Activated effector memory CD4-positive, alpha-beta T cell treated with anti-CD3 and anti-CD28 coated beads, Interleukin-2, amount 50 U/mL, for 16 hours (primary cell): ENCODE measurements around the gene TRANK1.
"Not testable (repeated sequence)": the region's sequence is repeated elsewhere in the genome, so short reads cannot be mapped to it uniquely, and the experiment has no call there.

Experiments
- DNase-seq: peaks from one replicate; pipeline ENCODE4 v3.0.0-alpha.2; 2020

The TRANK1 gene

GRCh38 chr3:36944641-36945270 is at the start of gene TRANK1:
Gene TRANK1 (minus strand): TSS chr3:36945054. CDS start chr3:36944809, 245 bp downstream.
- DNase-seq = peak; percentile 93

GRCh38 chr3:36993326-36994283 is 48.8 kb upstream of the TRANK1 start, which contains the start of gene MLH1:
Gene MLH1 (plus strand): TSS chr3:36993518. CDS start chr3:36993548, 30 bp downstream.
- peak; percentile 98 for DNase-seq

DNA sequence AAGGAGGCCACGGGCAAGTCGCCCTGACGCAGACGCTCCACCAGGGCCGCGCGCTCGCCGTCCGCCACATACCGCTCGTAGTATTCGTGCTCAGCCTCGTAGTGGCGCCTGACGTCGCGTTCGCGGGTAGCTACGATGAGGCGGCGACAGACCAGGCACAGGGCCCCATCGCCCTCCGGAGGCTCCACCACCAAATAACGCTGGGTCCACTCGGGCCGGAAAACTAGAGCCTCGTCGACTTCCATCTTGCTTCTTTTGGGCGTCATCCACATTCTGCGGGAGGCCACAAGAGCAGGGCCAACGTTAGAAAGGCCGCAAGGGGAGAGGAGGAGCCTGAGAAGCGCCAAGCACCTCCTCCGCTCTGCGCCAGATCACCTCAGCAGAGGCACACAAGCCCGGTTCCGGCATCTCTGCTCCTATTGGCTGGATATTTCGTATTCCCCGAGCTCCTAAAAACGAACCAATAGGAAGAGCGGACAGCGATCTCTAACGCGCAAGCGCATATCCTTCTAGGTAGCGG is 48.0 kb upstream of the TRANK1 start, which contains the start of gene EPM2AIP1:
Gene EPM2AIP1 (minus strand): TSS at position 326 of the 520 bp plus-strand sequence. CDS start 54 bp downstream, at position 272.
- DNase-seq = peak; percentile 99

GRCh38 chr3:36991923-36992805 is 47.3 kb upstream of the TRANK1 start:
- peak; percentile 71 for DNase-seq

DNA sequence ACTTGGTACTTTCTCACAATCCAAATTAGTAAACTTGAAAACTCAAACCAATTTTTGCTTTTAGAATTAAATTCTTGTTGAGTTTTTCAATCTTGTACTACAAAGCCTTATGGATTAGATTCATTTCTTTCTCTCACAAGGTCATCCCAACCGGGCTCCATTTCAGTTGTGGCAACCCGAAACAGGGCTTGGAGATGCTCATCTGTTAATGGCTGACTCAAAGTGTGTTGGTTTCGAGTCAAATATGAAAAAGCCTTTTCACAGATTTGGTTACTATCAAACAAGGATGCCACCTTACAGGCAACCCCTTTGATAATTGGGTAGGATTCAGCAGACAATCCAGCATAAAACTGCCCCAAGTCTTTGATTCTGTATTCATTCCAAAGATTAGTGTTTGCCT is 46.3 kb upstream of the TRANK1 start:
- DNase-seq = peak; percentile 66

DNA sequence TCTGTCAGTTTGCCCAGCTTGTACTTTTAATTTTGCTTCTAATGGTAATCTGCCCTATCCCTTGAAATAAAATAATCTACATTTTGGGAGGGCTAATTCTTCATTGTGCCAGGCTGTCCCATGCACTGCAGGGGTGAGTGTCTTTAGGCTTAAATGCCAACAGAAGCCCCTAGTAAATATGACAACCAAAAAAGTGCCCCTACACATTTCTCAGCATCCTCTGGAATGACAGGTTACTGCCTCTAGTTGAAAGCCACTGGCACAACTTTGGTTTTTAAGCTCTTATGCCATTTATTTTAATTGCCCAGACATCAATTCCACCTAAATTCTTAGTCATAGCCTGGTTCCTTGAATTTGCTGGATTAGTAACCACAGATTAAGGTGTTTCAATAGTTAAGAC is 44.7 kb upstream of the TRANK1 start:
- DNase-seq = no peak

DNA sequence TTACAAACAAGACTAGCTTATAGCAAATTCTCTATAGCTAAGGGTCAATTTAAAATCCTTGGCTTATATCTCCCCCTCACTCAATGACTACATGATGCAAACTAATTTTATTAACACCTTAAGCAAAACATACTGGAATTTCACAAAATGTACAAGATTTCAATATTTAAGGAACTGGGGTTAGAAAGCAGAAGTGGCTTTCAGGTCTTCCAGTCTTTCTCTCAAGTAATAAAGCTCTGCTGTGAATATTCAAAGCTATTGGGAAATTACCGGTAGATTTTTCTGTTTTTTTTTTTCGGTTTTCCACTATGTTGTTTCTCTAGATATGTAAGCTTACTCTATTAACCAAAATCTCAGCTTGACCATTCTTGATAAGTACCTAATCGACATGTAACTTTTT is 44.2 kb upstream of the TRANK1 start:
- no peak for DNase-seq

DNA sequence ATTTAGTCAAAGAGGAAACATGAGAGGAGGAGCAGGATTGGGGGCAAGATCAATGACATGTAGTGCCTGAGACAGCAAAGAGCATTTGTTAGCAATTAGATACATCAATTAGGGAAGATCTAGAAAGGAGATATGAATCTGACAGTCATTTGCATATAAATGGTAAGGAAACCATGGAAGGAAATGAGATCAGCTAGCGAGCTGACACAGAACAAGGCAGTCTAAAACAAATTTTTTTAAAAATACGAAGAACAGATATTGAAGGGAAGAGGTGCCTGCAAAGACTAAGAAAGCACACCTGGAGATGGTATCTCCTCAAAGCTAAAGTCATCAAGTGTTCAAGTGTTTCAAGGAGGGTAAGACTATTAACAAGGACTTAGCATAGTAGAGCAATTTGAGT is 43.5 kb upstream of the TRANK1 start:
- no peak for DNase-seq

DNA sequence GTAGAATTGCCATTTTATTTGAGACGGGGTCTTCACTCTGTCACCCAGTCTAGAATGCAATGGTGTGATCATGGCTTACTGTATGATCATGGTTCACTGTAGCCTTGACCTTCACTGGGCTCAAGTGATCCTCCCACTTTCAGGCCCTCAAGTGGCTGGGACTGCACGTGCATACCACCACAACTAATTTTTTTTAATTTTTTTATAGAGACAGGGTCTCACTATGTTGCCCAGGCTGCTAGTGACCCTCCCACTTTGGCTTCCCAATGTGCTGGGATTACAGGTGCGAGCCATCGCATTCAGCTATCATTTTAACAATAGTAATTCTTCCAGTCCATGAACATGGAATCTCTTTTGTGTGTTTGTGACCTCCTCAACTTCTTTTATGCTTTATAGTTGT is 36.2 kb upstream of the TRANK1 start:
- DNase-seq = no peak

DNA sequence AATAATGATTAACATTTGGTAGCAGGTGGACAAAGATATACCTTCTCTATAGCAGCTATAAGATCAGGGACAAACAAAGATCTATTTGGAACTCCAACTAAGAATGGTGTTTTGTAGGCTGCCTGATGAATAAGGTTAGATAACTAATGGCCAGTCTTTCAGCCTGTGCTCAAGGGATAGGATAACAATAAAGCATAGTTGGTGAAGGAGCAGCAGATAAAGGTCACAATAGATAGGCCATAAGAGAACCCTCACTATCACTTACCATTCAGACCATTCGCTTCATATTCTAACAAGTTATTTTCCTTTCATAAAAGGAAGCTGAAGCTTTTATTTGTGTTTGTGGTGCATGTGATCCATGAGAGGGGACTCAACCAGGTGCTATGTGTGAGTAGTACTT is 28.3 kb upstream of the TRANK1 start:
- no peak for DNase-seq

GRCh38 chr3:36972163-36972562 is 27.3 kb upstream of the TRANK1 start:
- no peak for DNase-seq

- peak; percentile 76 for DNase-seq
Observed at GRCh38 chr3:36969540-36970432, 24.9 kb upstream of the TRANK1 start.

GRCh38 chr3:36969085-36969484 is 24.2 kb upstream of the TRANK1 start:
- no peak for DNase-seq

DNA sequence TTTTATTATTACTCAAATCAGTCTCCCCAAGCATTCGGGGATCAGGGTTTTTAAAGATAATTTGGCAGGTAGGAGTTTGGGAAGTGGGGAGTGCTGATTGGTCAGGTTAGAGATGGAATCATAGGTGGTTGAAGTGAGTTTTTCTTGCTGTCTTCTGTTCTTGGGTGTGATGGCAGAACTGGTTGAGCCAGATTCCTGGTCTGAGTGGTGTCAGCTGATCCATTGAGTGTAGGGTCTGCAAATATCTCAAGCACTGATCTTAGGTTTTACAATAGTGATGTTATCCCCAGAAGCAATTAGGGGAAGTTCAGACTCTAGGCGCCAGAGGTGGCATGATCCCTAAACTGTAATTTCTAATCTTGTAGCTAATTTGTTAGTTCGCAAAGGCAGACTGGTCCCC is 20.6 kb upstream of the TRANK1 start:
- no peak for DNase-seq

- DNase-seq = no peak
Observed at GRCh38 chr3:36964817-36965216, 20.0 kb upstream of the TRANK1 start.

DNA sequence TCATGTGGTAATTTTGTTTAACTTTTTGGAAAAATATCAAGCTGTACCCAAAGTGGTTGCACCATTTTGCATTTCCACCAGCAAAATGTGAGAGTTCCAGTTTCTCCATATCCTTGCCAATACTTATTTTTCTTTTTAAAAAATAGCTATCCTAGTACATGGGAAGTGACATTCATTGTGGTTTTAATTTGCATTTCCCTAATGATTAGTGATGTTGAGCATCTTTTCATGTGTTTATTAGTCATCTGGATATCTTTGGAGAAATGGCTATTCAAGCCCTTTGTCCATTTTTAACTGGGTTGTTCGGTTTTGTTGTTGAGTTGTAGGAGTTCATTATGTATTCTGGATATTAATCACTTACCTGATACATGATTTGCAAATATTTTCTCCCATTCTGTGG is 19.5 kb upstream of the TRANK1 start:
- DNase-seq = no peak

DNA sequence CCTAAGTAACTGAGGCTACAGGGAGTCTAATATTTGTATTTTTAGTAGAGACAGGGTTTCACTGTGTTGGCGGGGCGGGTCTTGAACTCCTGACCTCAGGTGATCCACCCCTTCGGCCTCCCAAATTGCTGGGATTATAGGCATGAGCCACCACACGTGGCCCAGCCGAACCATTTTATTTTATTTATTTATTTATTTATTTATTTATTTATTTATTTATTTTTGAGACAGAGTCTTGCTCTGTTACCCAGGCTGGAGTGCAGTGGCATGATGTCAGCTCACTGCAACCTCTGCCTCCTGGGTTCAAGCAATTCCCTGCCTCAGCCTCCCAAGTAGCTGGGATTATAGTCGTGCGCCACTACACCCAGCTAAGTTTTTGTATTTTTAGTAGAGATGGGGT is 18.2 kb upstream of the TRANK1 start:
- DNase-seq = not testable (repeated sequence)

DNA sequence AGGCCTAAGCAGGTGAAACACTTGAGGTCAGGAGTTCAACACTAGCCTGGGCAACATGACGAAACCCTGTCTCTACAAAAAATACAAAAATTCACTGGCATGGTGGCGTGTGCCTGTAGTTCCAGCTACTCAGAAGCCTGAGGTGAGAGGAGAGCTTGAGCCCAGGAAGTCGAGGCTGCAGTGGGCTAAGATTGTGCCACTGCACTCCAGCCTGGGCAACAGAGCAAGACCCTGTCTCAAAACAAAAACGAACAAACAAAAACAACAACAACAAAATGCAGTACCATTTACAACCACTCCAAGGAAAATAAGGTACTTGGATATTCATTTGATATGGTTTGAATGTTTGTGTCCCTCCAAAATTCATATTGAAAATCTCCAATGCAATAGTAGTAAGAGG is 15.6 kb upstream of the TRANK1 start:
- DNase-seq = no peak

- no peak for DNase-seq
Observed at GRCh38 chr3:36959821-36960220, 15.0 kb upstream of the TRANK1 start.

GRCh38 chr3:36957862-36958686 is 13.2 kb upstream of the TRANK1 start:
- DNase-seq = no peak

DNA sequence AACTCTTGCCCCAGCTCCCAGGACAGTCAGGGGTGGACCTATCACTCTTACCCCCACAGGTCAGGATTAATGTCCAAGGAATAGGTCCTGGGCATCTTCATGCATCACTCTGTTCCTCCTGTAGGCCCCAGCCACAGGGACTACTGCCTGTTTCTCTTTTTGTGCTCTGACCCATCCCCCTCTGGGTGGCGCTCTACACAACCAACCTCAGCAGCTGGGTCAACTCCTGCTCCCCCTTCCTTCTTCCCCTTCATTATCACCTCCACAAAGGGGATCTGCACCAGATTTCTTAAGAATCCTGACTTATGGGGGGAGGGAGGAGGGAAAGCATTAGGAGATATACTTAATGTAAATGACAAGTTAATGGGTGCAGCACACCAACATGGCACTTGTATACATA is 12.2 kb upstream of the TRANK1 start:
- DNase-seq = no peak
